AG04450 (cell line): Measurements from ENCODE around the gene SUN3. TPM values are rescaled to one million over a fixed set of nuclear protein-coding genes. Genes with fewer than 3 reads are reported as not detected.

Experiments used
- CTCF ChIA-PET: fragments of 300-600, 350-600 bp; formaldehyde crosslinking; extraction: SDS; loops from one replicate; lab custom pipeline; 2022; ENCODE audit warnings: antibody characterized with exemption, inconsistent platforms; lab: Charles Lee
- POLR2A ChIA-PET: fragments of 350-600 bp; formaldehyde crosslinking; extraction: SDS; loops from one replicate; lab custom pipeline; 2021; ENCODE audit warnings: antibody characterized with exemption, inconsistent platforms; lab: Yijun Ruan, JAX
- DNase-seq: peaks from one replicate; pipeline ENCODE4 v3.0.0-alpha.2; 2011; ENCODE audit warnings: low read depth, low spot score
- H3K27ac ChIP-seq: one replicate; pipeline ENCODE4 v1.5.1; 2012; ENCODE audit warnings: low read depth, low read length, control low read depth
- H3K27me3 ChIP-seq: one replicate; pipeline ENCODE4 v1.6.0; 2012; ENCODE audit warnings: low read length; ENCODE audit not compliant: control insufficient read depth, insufficient read depth
- H3K4me3 ChIP-seq: 2 replicates; pipeline ENCODE4 v1.5.1; 2011; ENCODE audit warnings: mild to moderate bottlenecking, low read depth, low read length, control low read depth
- H3K9me3 ChIP-seq: 2 replicates; pipeline ENCODE4 v1.5.1; 2012; ENCODE audit warnings: low read length; ENCODE audit not compliant: control insufficient read depth, insufficient read depth
- polyA plus RNA-seq: library from polyadenylated mRNA; depleted of rRNA; stranded (reverse); fragments of >200 nt; gene quantifications from 2 replicates; pipeline ENCODE4 v1.2.3, GENCODE V29; 2011
- TF ChIP-seq, protein P1 (sequence below): IDR thresholded peaks from 2 replicates; pipeline ENCODE4 v1.5.1; 2011; ENCODE audit warnings: low read depth, low read length, control low read depth, inconsistent platforms

Gene SUN3
- polyA plus RNA-seq, 1 experiment, result not detected

DNA sequence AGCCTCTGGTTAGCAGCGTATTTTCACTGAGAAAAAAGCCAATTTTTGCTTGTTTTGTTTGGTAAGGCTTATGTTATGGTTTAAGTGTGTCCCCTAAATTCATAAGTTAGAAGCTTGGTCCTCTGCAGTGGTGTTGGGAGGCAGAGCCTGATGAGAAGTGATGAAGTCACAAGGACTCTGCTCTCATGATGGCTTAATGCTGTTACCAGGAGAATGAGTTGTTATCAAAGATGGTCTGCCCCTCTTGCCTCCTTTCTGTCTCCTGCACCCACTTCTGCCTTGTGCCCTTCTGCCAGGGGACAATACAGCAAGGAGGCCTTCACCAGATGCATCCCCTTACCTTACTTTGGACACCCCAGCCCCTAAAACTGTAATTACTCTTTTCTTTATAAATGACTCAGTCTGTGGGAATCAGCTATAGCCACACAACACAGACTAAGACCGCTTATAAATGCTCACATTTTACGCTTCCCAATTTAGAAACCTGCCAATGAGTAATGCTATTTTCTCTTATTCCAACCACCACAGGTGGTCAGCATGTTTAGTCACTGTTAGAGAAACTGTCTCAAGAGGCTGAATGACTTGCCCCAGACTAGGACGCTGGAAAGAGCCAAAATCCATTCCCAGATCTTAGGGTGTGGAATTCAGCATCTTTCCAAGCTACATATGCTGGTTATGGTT, 74.5 kb downstream of the SUN3 start:
- TF ChIP-seq, protein P1, sequence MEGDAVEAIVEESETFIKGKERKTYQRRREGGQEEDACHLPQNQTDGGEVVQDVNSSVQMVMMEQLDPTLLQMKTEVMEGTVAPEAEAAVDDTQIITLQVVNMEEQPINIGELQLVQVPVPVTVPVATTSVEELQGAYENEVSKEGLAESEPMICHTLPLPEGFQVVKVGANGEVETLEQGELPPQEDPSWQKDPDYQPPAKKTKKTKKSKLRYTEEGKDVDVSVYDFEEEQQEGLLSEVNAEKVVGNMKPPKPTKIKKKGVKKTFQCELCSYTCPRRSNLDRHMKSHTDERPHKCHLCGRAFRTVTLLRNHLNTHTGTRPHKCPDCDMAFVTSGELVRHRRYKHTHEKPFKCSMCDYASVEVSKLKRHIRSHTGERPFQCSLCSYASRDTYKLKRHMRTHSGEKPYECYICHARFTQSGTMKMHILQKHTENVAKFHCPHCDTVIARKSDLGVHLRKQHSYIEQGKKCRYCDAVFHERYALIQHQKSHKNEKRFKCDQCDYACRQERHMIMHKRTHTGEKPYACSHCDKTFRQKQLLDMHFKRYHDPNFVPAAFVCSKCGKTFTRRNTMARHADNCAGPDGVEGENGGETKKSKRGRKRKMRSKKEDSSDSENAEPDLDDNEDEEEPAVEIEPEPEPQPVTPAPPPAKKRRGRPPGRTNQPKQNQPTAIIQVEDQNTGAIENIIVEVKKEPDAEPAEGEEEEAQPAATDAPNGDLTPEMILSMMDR, result no peak
- Histone ChIP-seq H3K9me3 (no peaks in the 10 kb centered on the region), H3K4me3 (no peak overlapping the region), H3K27me3 (no peaks in the 10 kb centered on the region), H3K27ac (no peak overlapping the region)
- ChIA-PET CTCF (interaction anchor here (2.1 kb wide), 1 partner anchor 10 kb away, joined by 22 read pairs; no protein-coding TSS in a partner anchor), POLR2A (no interaction called here)
- no peak for DNase-seq

DNA sequence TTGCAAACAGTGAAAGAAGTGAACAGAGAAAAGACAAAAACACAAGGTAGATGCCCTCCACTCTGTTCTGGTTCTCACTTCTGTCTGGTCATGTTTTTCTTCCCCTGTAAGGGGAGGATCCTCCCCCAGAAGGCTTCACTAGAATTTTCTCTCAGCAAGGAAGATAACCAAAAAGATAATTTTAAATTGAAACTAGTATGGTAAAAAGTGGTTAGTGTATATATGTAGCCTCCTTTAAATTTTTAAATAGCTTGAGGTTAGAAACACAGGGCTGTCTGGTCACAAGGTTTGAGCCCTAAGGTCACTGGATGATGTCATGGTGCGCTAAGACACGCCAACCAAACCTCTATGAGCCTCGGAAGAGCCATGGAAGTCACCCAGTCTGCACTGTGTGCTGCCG, 75.1 kb downstream of the SUN3 start:
- Histone ChIP-seq H3K4me3 (no peak overlapping the region), H3K9me3 (no peaks in the 10 kb centered on the region), H3K27me3 (no peaks in the 10 kb centered on the region), H3K27ac (no peak overlapping the region)
- TF ChIP-seq, protein P1, result no peak
- DNase-seq, result no peak
- ChIA-PET POLR2A (no interaction called here), CTCF (interaction anchor here (2.1 kb wide), 1 partner anchor 9 kb away, joined by 22 read pairs; no protein-coding TSS in a partner anchor)

DNA sequence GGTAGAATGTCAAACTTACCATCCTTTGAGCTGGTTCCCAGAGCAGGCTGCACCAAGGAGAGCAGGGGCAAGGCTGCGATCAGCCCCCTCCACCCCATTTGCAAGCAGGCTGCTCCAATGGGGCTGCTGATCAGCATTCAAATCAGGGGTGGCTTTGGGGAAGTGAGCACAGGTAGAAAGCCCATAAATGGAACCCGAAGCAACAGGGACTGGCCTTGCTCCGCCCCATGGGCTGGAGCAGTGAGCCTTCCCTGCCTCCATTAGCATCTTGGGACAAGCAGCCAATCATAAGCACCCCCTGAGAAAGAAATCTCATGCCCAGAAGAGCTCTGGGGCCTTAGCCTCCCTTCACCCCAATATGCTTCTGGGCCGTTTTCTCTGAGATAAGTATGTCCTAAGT, 76.7 kb downstream of the SUN3 start:
- ChIA-PET POLR2A (interaction anchor here (0.6 kb wide), 1 partner anchor 13 kb away, joined by 3 read pairs; no protein-coding TSS in a partner anchor), CTCF (interaction anchor here (1.0 to 2.6 kb wide), 4 partner anchors 10 to 203 kb away, joined by 3 to 7 read pairs (median 4); no protein-coding TSS in a partner anchor)
- no peak for DNase-seq
- TF ChIP-seq, protein P1, result no peak
- Histone ChIP-seq H3K27me3 (no peaks in the 10 kb centered on the region), H3K4me3 (no peak overlapping the region), H3K27ac (no peak overlapping the region), H3K9me3 (no peaks in the 10 kb centered on the region)

DNA sequence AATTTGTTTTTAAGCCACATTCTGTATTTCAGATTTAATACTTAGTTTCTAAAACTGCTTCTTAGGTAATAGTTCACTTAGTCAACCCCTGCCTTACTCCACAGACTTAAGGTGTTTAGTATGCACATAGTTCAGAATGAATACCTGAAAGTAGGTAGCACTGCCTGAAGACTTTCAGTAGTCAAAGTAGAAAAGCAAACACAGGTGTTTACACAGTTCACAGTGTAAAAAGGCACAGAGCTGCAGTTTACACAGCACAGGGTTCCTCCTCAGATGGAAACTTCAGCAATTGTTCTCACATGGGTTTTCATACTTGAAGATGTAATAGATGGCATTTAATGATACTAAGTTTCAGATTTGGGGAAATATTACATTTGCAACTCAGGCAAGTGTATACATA, 77.5 kb downstream of the SUN3 start:
- ChIA-PET POLR2A (no interaction called here), CTCF (interaction anchor here (0.6 to 2.6 kb wide), 3 partner anchors 16 to 204 kb away, joined by 4 to 7 read pairs (median 5); no protein-coding TSS in a partner anchor)
- DNase-seq, result no peak
- Histone ChIP-seq H3K9me3 (no peaks in the 10 kb centered on the region), H3K4me3 (no peak overlapping the region), H3K27ac (no peak overlapping the region), H3K27me3 (no peaks in the 10 kb centered on the region)
- TF ChIP-seq, protein P1, result no peak

DNA sequence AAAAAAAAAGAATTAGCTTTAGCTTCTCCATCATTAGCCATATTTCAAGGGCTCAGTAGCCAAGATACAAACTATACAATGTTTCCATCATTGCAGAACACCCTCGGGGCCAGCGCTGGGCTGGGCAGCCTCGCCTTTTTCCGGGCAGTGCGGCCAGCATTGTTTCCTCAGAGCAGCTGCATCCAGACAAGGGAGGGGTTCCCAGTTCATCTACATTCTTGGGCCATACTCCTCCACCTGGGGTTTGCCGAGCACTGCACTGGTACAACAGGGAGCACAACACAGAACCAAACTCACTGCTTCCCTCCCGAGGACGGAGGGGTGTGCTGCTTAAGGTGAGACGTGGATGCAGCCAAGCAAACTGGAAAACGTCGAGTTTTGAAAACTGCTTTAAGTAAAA, 78.2 kb downstream of the SUN3 start:
- CTCF ChIA-PET, result interaction anchor here (2.6 kb wide), 1 partner anchor 204 kb away, joined by 7 read pairs; no protein-coding TSS in a partner anchor
- Histone ChIP-seq H3K27ac (no peak overlapping the region), H3K4me3 (no peak overlapping the region), H3K27me3 (no peaks in the 10 kb centered on the region), H3K9me3 (no peaks in the 10 kb centered on the region)
- POLR2A ChIA-PET, result no interaction called here
- no peak for DNase-seq
- TF ChIP-seq, protein P1, result no peak
